GM19397 (cell line): ENCODE measurements around the gene PLEKHG3.

ENCODE experiments used
- ATAC-seq: cut with Tn5 transposase; IDR thresholded peaks from one replicate; pipeline ENCODE4 v1.9.1; 2021; ENCODE audit warnings: mild to moderate bottlenecking, moderate library complexity; ENCODE audit not compliant: unreplicated experiment

PLEKHG3 gene

DNA sequence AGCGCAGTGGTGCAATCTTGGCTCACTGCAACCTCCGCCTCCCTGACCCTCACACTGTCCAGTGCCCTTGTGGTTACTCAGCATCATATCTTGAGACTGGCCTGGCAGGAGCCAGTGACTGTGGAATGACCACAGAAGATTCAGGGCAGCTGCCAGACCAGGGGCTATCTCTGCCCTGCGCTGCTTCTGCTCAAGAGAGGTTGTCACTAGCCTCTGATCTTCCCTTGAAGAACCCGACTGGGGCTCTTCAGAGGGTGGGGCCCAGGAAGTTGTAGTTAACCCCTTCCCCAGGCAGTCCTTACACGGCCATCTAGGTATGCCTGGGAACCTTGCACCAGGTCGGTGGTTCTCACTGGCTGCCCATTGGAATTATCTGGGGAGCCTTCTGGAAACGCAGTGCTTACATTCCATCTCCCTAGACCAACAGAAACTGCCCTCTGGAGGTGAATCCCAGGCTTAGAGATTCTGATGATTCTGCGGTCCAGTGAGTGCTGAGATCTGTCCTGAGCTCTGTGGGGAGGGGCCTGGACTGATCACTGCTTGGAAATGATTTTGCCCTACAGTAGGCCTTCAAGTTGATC lies 41.4 kb downstream of the PLEKHG3 start:
- ATAC-seq: no peak

DNA sequence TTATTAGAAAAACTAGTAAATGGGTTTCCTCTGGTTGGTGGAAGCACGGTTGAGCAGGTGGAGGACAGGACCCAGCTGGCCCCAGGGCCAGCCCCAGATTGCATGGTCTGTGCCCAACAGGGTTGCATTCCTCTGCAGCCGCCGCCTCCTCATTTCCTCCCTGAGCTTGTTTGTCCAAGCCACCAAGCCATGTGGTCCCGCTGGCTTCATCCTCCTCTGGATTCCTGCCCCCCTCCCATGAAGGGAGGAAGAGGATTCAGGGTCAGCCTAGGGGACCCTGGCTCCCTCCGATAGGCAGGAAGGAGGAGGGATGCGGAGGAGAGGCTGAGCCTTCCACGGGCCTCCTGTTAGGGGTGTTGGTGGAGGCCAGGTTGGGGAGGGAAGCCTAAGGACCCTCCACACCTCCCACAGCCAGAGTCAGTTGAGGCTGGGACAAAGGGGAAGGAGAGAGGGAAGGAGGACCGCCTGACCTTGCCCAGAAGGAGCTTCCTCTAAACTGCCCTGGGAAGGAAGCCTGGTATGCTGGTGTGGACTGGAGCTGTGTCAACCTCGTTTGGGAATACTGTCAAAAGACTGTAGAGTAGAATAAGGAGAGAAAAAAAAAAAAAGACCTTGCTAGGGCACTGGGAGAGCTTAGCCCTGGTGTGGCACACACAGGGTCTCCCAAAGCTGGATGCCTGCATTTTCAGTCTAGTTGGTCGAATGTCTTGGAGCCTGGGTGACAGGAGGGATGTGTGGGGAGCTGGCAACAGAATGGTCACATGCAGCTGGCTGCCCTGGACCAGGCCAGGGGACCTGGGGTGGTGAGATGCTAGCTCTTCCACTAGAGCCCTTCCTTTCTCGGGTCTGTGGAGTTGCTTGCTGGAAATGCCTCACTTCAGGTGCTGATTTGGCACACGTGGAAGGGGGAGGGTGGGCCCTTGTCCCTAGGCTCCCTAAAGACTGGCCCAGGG lies 42.4 kb downstream of the PLEKHG3 start:
- ATAC-seq: no peak

DNA sequence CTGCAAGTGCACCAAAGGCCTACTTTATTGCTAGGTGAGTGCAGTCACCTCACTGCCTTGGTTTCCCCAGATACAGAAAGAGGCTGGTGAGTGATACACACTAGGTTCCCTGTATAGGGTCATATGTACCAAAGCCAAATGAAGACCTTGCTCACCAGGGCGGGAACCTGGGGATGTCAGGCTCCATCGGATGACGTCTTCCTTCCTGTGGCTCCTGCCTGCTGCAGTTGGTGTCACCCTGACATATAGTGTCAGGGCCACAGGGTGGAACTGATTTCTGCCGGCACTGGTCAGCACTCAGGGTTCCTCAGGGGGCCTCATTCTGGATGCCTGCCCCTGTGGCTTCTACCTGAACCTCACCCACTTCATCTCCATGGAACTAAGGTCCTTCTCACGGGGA lies 43.1 kb downstream of the PLEKHG3 start:
- no peak for ATAC-seq

DNA sequence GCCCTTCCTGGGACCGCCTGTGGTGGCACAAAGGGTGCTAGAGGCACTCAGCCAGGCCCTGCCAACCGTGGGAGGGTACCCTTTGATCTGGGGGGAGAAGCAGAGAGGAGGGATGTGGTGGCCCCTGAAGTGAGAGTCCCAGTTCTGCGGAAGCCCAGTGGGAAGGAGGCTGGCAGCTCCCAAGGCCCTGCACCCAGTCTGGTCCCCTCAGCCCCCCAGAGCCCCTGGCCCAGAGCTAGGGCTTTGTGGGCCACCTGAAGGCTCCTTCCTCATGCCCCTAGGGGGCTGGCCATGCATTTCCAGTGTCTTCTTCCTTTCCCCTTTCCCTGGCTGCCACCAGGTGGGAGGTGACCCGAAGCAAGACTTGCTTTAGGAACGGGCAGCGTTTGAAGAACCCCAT lies 44.3 kb downstream of the PLEKHG3 start:
- no peak for ATAC-seq

DNA sequence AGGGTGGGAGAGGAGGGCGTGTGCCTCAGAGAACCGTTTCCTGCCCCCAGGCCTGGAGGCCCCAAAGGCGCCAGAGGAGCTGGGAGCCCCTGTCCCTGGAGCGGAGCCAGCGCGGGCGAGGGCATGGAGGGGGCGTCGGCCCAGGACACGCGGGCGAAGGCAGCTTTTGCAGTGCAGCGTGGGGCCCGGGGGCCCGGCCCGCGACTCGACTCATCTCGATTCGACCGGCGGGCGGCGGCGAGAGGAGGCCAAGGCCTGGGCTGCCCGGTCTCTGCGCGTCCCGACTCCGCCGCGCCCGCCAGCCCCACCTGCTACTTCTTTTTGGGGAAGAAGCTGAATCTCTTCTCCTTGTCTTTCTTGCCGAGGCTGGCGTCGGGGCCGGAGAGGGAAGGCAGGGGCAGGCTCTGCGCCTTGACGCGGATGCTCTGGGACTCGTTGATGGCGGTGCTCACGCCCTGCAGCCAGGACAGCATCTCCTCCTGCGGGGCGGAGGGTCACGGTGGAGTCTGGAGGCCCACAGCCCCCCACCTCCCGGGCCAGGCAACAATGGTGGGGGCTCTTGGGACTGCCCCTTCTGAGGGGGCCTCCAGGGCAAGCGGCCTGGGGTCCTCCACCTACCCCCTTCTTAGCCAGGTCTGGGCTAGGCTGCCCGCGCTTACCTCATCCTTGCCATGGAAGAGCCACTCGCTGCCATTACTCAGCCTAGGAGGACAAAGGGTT lies 44.9 kb downstream of the PLEKHG3 start:
- ATAC-seq: no peak

DNA sequence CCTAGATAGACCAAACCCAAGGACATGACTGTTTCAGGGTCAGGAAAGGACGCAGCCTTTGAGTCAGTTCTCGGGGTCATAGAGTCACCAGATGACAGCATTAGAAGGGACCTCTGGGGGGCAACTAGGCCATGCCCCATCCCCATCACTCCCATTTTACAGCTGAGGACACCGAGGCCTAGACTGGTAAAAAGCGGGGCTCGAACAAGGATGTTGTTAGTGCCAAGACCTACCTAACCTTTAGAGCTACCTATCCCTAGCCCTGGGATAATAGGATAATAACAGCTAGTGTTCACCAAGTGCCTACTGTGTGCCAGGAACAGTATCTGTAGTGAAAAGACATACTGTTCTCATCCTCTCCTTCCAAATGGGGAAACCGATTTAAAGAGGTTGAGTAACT lies 48.7 kb downstream of the PLEKHG3 start:
- no peak for ATAC-seq

DNA sequence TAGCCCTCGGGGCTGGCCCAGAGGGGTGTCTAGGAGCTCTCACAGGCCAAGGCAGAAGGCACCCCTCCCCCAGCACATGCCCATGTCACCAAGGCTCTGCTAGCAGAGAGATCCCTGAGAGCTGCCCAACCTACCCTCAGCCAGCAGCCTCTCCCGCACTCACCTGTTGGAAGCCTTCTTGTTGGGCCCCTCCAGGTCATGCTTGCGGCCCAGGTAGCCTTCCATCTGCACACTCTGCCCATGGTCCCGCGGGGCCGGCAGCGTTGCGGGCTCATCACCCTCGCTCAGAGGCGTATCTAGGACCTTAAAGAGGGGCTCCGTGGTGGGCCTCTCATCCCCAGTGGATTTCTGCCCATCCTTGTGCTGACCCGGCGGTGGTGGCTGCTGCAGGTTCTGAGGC lies 49.1 kb downstream of the PLEKHG3 start:
- no peak for ATAC-seq

DNA sequence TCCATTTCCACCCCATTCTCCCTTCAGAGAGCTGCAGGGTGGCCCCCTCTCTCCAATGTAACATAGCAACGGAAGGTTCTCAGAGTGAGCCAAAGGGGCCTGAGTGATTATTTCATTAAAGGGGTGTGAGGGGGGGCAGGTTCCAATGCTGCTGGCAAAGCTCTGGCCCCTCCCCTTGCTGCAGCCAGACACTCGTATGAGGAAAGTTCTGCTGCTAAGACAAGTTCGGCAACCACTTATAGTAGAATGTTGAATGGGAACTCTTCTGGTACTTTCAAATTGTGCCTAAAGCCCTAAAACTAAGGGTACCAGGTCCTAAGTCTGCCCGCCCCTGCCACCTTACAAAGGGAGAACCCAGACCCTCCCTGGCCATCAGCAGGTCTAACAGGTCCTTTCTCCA lies 49.8 kb downstream of the PLEKHG3 start:
- no peak for ATAC-seq

DNA sequence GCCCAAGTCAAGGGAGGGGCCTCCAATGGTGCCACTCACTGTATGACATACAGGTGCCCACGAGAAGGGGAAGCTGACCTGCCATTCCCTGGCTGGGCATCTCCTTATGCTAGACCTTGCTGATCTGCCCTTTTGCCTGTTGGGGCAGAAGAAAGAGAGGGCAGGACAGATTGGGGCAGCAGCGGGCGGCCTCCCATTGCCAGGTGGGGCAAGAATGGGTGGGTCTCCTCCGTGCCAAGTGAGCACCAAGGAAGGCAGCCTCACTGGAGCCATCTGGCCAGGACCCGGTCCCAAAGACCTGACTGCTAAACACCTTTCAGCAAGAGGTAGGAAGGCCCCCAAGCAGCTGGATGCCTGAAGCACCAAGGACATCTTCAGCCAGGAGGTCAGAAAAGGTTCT lies 50.5 kb downstream of the PLEKHG3 start:
- ATAC-seq: no peak

DNA sequence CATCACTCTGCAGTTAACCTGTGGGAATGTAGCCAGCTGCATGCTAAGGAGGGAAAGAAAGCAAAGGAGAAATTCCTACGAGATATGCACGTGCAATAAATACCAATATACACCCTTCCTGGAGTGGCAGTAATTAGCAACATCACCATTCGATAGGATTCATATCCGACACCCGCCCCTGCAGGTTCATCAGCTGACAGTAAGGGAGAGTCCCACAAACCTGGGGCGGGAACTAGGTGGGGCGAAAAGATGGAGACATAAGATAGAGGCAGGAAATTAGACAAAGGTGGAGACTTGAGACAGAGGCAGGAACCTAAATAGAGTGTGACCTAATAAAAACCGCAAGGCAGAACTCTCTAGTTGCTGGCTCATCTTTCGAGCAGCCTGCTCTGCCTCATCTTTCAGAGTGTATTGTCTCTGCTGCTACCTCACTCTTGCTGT lies 51.6 kb downstream of the PLEKHG3 start:
- ATAC-seq: no peak

DNA sequence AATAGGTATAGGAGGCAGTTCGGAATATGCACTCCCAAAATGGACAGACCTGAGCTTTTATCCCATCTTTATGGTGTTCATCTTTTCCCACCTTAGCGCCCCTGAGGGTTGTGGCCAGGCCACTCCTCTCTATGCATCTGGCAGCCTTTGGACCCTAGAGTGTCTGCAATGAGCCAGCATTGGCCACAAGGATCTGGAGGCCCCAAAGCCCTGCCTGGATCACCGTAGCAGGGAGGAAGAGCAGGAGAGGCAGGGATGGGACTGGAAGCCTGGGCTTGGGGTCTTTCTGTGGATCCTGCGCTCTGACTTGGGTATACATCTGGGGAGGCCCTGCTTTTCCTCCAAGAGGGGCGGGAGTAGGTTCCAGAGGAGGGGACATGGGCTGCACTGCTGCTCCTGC lies 52.5 kb downstream of the PLEKHG3 start:
- ATAC-seq: no peak

DNA sequence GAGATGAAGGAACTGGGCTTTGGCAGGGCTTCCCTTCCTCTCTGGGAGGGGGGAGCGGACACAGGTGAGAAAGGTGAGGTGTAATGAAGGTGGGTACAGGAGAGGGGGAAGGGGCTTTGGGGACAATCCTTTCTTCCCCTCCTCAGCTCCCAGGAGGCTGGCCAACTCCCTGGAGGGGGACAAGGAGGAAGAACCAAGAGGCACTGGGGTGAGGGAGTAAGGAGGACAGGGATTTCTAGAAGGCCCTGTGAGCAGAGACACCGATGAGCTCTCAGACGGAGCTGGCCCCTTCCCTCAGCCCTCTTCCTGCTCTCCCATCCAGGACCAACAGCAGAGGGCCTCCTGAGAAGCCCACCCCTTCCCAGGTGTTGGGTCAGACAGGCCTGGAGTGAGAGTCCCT lies 53.4 kb downstream of the PLEKHG3 start:
- no peak for ATAC-seq

DNA sequence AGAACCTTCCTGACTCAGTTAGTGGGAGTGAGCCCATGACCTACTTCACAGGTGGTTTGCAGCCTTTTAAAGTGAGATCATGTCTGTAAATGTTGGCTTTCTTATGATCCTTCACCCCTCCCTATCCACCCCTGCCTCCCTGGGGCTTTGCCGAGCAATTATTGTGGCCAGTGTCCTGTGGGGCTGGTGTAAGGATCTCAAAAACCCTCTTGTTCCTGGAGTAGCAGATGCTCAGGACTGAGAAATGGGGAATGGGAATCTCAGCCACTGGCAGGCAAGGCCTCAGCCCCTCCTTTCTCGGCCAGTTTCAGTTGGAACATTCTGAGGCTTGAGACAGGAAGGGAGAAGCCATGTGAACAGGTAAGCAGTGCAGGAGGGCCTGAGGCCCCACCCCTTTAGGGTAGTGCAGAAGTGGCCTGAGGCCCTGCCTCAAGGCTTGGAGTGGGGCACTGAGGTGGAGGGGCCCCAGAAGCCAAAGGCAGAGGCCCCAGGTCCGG lies 53.8 kb downstream of the PLEKHG3 start:
- no peak for ATAC-seq

DNA sequence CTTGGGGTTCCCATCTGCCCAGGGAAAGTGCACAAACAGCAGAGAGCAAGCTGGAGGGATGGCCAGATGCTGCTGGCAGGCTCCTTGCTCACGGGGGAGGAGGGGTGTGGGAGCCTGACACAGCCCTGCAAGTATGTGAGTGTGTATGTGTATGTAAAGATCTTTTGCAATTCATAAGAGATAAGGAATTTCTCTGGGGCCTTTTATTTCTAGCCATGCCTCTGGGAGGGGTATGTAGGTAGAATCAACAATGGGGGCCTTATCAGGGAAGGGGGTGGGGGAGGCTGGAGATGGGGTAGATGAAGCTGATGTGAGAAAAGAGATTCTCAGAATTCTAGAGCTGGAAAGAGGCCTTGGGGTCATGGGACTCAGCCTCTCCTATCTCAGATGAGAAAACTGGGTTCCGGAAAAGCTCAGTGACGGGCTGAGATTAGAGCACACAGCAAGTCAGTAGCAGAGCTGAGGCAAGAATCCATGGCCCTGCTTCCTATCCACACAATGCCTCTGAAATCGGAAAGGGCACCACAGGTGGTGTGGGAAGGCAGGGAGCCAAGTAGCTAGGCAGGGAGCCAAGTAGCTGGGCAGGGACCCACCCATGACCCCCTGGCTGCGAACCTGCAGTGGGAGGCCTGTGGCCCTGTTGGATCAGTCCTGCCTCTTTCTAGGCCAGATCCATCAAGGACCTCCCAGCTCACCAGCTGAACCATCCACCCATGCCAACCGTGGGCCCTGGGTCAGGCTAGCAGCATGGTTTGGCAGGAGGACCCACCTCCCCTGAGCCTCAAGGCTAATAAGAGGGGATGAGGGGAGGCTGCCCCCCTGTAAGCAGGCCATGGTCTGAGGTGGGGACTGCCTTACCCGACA lies 54.7 kb downstream of the PLEKHG3 start:
- ATAC-seq: no peak

DNA sequence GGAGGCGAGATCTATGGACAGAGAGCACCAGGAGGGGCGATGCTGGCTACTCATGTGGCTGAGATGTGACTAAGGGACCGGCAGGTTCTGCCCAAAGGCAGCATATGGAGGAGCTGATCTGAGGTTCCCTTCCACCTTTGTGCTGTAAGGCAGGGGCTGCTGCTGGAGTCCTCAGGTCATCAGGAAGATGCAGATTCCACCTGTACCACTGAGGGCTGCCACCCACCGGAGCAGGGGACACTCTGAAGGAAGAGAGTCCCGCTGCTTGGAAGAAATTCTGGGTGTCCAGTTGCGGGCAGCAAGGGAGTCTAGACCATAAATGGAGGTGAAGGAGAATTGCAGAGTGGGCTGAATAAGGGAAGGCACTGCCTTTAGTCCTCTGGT lies 55.3 kb downstream of the PLEKHG3 start:
- ATAC-seq: no peak

DNA sequence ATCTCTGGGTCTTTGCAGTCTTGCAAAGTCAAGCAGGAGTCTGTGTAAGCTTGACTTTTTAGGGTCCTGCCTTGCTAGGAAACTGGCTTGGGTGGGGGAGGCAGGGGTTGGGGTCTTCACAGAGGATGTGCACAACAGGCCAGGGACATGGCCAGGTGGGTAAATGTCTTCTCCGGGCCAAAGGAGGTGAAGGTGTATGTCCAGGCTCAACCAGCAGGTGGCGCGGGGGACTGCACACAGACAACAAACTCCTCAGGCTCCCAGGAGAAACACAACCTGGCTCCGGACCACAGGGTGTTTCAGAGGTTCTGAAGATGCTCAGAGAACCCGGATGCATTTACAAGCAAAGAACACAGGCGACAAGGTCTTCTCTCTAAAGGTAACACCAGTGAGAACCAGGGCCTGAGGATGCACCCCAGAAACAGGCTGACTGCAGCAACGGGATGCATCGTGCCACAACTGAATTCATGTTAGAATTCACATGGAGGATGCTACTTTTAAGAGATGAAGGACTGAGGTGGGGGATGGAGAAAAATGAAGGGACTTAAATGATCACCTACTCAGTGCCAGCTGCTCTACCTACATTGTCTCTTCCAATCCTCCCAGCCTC lies 56.0 kb downstream of the PLEKHG3 start:
- no peak for ATAC-seq

DNA sequence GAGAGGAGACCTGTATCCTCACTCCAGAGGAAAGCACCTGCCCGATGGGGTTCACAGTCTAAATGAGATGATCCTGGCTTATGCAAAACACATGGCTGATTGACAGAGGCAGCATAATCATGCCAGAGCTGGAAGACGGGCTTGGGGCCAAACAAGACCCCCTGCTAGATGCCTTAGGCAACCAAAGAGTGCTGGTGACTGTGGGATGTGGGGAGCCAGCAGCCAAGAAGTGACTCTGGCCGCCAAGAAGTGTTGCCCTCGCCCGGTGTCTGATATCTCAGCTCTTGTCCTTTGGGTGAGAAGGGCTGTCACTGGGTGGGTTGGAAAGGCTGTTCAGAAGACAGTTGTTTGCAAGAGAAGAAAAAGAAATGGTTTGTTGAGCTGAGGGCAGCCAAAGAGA lies 56.7 kb downstream of the PLEKHG3 start:
- no peak for ATAC-seq

DNA sequence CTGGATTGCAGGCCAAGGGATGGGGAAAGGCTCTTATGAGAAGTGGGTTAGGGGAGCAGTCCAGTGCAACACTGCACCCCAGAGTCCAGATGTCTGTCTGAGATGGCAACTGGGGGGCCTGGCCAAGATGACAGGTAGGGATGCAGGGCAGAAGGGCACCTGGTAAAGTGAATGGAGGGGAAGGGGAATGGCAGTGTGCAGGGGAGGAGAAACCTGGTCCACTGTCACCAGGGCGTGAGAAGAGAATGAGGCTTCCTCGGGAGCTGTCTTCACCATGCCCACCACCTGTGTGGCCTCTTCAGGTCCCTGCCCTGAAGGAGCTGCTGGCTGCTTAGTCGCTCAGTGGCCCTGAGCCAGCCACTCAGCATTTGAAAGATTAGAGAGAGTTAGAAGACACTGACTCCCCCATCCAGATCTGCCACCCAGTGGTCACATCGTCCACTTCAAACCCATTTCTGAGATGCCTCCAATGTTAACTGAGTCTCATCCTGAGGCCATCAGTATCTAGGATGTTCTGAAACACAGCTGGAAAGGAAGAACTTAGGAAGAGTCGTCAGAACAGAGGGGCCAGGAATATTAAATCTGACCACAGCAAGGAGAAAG lies 57.3 kb downstream of the PLEKHG3 start:
- ATAC-seq: no peak

DNA sequence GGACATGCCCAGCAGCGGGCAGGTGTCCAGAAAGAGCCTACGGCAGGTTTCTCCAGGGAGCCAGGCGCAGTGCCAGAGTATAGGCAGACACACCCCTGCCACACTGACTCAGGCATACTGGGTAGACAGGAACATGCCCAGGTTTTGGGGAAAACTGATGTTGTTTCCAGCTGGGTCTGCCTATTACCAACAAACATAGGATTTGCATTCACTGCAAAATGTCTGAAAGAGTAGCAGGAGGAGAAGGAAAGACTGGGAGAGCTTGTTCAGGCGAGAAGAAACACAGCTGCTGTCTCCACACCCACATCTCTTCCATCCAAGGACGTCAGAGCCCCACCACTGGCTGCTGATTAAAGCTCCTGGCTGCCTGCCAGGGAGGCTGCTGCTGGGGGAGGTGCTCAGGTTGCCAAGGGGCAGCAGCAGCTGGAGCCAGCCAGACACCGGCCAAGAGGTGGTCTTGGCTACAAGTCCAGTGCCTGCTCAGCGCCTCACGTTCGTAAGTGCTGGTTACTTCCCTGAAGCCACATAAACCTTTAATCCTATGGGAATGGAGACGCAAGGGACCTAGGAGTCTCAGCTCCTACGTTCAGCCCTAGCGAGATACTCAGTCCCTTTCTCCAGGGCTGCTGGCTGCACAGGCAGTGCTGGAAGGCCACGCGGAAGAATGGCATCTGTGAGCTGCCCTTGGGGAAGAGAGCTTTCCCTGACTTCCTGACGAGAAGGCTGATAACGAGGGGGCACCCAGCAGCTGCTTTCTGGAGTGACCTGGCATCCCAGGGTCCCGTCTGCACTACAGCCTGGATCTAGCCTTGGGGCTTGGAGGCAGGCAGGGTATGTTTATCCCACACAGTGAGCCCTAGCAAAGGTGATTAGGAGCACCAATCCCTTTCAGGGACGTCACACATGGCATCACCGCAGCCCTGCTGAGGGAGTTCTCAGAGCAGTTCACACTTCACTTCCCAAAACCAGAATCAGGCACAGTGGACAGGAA lies 58.1 kb downstream of the PLEKHG3 start:
- ATAC-seq: no peak
